Chondrocyte (in vitro differentiated cells): ENCODE results near the gene HRK. TPM values are rescaled to one million over a fixed set of nuclear protein-coding genes. Genes with fewer than 3 reads are reported as not detected.

Experiments used
- DNase-seq: peaks from one replicate; pipeline ENCODE4 v3.0.0; 2021; ENCODE audit warnings: mixed read lengths, low spot score
- H3K27ac Mint-ChIP-seq: one replicate; pipeline ENCODE4 v1.8.0; 2021; ENCODE audit warnings: mild to moderate bottlenecking, moderate library complexity, mixed read lengths; ENCODE audit not compliant: unreplicated experiment
- H3K27me3 Mint-ChIP-seq: 2 replicates; pipeline ENCODE4 v1.8.0; 2021; ENCODE audit warnings: low read depth, mixed read lengths
- H3K36me3 Mint-ChIP-seq: 2 replicates; pipeline ENCODE4 v1.8.0; 2021; ENCODE audit warnings: low read depth, mixed read lengths
- H3K4me1 Mint-ChIP-seq: 2 replicates; pipeline ENCODE4 v1.8.0; 2021; ENCODE audit warnings: low read depth, mild to moderate bottlenecking, mixed read lengths
- H3K4me3 Mint-ChIP-seq: one replicate; pipeline ENCODE4 v1.8.0; 2021; ENCODE audit warnings: mild to moderate bottlenecking, moderate library complexity, mixed read lengths; ENCODE audit not compliant: unreplicated experiment
- H3K9me3 Mint-ChIP-seq: 2 replicates; pipeline ENCODE4 v1.8.0; 2021; ENCODE audit warnings: low read depth, mixed read lengths
- CTCF ChIP-seq: fragments of 200-600 bp; sonication (generic); IDR thresholded peaks from 2 replicates; pipeline ENCODE4 v1.5.0; 2021; ENCODE audit warnings: antibody characterized with exemption, mild to moderate bottlenecking, moderate library complexity
- total RNA-seq: library from RNA; stranded (reverse); gene quantifications from 3 replicates; pipeline ENCODE4 v1.2.1, GENCODE V29; 2021

The HRK gene
- total RNA-seq, 1 donor from 2014 or later: 0.80 TPM

DNA sequence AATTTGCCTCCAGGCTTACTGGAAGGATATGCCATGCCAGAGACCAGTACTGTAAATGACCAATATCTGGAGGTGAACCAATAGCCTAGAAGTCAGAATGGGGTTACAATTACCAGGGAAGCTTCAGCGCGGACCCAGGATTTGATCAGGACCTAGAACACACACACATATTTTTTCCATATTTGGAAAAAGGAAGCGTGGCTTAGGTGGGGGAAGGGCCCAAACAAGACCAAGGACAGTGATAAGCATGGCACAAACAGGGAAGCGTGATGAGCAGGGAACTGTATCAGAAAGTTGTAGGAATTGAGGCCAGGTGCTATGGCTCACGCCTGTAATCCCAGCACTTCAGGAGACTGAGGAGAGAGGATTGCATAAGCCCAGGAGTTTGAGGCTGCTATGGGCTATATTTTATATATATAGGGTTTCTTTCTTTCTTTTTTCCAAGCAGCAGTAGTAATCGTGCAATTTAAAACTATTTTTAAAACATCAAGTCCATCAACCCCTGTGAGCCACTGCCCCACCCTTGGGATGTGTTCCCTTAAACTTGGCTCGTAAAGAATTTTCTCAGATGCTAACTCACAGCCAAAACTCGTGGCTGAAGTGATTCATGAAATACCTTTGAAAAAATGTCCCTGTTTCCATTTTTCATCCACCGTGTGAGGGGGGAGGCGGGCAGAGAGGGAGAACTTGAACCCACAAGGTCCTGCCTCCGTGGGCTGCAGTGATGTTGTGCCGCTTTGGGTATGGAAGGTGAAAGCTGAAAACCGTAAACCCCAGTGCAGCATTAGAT lies 16.7 kb downstream of the HRK start:
- H3K4me1 Mint-ChIP-seq: peaks cover 52% of the 10 kb centered on the region
- TF ChIP-seq CTCF: no peak
- no peaks in the 10 kb centered on the region for H3K27me3 Mint-ChIP-seq
- peak overlapping the region; percentile 86 for H3K27ac Mint-ChIP-seq
- no peak overlapping the region for H3K4me3 Mint-ChIP-seq
- no peak for DNase-seq
- H3K9me3 Mint-ChIP-seq: no peaks in the 10 kb centered on the region
- no peaks in the 10 kb centered on the region for H3K36me3 Mint-ChIP-seq

- Mint-ChIP-seq H3K4me3 (no peak overlapping the region), H3K36me3 (no peaks in the 10 kb centered on the region), H3K27me3 (peaks cover 4% of the 10 kb centered on the region), H3K27ac (peak overlapping the region; percentile 63), H3K9me3 (no peaks in the 10 kb centered on the region), H3K4me1 (peaks cover 52% of the 10 kb centered on the region)
- TF ChIP-seq CTCF: peak; percentile 73
- DNase-seq: no peak
Measured at GRCh38 chr12:116863275-116863767, 17.9 kb downstream of the HRK start.

DNA sequence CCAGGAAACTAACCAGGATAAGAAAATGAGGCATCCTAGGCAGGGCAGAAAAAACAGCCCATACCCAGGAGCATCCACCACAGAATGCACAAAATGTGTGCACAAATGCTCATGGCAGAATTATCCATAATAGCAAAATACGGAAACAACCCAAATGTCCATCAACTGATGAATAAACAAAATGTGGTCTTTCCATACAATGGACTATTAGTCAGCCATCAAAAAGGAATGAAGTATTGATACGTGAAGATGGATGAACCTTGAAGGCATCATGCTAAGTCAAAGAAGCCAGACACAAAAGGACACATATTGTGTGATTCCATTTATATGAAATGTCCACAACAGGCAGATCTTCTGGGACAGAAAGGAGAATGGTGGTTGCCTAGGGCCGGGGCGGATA lies 19.1 kb downstream of the HRK start:
- H3K4me1 Mint-ChIP-seq: peaks cover 55% of the 10 kb centered on the region

DNA sequence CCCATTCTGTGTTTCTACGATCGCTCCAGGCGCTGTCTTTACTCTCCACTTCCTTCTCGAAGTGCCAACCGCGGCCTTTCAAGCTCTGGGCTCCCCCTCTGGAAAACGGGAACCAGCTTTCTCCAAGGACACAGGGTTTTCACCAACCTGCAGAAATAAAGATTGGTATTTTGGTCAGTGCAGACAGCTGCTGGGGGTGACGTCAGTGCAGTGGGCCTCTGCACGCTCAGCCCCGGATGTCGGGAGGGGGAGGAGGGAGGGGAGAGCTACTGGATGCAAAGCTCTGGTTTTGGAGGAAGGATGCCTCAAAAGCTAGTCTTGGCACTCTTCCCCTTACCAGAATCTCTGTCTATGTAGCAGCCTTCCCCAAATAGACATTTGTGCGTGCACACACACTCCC lies 19.9 kb downstream of the HRK start:
- H3K4me3 Mint-ChIP-seq: peak overlapping the region; percentile 44
- H3K27me3 Mint-ChIP-seq: peaks cover 10% of the 10 kb centered on the region
- H3K9me3 Mint-ChIP-seq: no peaks in the 10 kb centered on the region
- no peak for DNase-seq
- H3K27ac Mint-ChIP-seq: peak overlapping the region; percentile 83
- no peak for TF ChIP-seq CTCF
- H3K36me3 Mint-ChIP-seq: no peaks in the 10 kb centered on the region
- peaks cover 50% of the 10 kb centered on the region for H3K4me1 Mint-ChIP-seq

More for the DNA sequence above, 19.1 kb downstream of the HRK start:
- Mint-ChIP-seq H3K36me3 (no peaks in the 10 kb centered on the region), H3K27me3 (peaks cover 10% of the 10 kb centered on the region), H3K4me3 (no peak overlapping the region), H3K9me3 (no peaks in the 10 kb centered on the region), H3K27ac (peak overlapping the region; percentile 24)
- no peak for TF ChIP-seq CTCF
- no peak for DNase-seq

DNA sequence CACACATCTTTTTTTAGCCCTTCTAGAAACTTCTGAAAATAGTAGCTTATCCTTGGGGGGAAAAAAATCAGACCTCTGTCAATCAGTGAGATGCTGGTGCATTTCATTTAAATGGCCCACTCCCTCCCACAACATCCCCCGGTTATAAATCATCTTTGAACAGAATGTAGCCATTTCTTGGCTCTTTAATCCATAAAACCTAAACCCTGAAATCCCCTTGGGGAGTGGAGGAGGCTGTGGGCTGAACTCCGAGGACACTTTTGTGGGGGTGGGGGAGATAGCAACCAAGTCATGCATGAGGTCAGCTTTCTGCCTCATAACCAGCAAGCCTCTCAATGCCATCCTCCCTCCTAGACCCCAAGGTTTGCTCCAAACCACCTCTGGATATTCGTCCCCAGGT lies 21.0 kb downstream of the HRK start:
- no peak for TF ChIP-seq CTCF
- Mint-ChIP-seq H3K4me3 (no peak overlapping the region), H3K9me3 (no peaks in the 10 kb centered on the region), H3K4me1 (peaks cover 53% of the 10 kb centered on the region), H3K27me3 (peaks cover 10% of the 10 kb centered on the region), H3K27ac (peak overlapping the region; percentile 22), H3K36me3 (no peaks in the 10 kb centered on the region)
- no peak for DNase-seq
